Measurements from ENCODE around the gene RBMS1.

- no peak for TF ChIP-seq POLR2A (IDR thresholded peaks at IDR 0.05)
- no peak for TF ChIP-seq POLR2AphosphoS5 (IDR thresholded peaks at IDR 0.05)
Measured at GRCh38 chr2:160321006-160321405, 172.6 kb downstream of the RBMS1 start.

All from gastroesophageal sphincter (tissue), 2 donors.